ENCODE results near the gene CLMN.

Gene CLMN

DNA sequence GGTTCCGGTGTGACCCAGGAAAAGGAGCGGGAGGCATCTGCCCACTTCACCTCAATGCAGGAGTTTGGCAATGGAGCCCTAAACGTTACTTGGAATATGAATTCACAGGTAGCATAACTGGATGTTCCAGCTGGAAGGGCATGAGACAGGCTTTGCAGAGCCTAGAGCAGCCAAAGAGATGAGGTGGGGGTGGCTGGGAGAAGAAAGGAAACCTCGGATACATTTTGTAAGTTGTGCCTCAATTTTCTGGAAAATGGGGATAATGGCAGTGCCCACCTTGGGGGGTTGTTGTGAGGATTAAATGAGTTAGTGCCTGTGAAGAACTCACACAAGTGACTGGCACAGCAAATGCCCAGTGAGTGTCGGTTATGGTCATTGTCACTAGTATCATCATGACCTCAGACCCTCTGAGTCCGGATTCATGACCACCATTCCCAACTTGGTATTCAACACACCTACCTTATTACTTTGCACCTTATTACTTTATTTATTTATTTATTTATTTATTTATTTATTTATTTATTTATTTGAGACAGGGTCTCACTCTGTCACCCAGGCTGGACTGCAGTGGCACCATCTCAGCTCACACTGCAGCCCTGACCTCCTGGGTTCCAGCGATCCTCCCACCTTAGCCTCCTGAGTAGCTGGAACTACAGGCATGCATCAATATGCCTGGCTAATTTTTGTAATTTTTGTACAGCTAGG, 56.0 kb downstream of the CLMN start:
- in situ Hi-C loops (cut with HindIII; ENCODE audit: low pct_unique_long_range_greater_than_20kb, low sequenced_read_pairs) = no loop called here
- DNase-seq (ENCODE audit: low read depth in 1 of 2, low spot score in 1 of 2) = no peak
- no peak for TF ChIP-seq JUND (IDR thresholded peaks at IDR 0.05; ENCODE audit: low read depth)

DNA sequence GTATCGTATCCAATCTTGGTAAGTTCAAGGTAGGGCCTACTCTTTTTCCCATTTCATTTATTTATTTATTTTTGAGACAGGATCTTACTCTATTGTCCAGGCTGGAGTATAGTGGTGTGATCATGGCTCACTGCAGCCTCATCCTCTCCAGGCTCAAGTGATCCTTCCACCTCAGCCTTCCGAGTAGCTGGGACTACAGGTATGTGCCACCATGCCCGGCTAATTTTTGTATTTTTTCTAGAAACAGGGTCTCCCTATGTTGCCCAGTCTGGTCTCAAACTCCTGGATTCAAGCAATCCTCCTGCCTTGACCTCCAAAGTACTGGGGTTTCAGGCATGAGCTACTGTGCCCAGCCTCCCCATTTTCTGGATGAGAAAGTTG, 57.2 kb downstream of the CLMN start:
- TF ChIP-seq JUND (IDR thresholded peaks at IDR 0.05; ENCODE audit: low read depth) = no peak
- in situ Hi-C loops (cut with HindIII; ENCODE audit: low pct_unique_long_range_greater_than_20kb, low sequenced_read_pairs) = no loop called here
- DNase-seq (ENCODE audit: low read depth in 1 of 2, low spot score in 1 of 2) = no peak

DNA sequence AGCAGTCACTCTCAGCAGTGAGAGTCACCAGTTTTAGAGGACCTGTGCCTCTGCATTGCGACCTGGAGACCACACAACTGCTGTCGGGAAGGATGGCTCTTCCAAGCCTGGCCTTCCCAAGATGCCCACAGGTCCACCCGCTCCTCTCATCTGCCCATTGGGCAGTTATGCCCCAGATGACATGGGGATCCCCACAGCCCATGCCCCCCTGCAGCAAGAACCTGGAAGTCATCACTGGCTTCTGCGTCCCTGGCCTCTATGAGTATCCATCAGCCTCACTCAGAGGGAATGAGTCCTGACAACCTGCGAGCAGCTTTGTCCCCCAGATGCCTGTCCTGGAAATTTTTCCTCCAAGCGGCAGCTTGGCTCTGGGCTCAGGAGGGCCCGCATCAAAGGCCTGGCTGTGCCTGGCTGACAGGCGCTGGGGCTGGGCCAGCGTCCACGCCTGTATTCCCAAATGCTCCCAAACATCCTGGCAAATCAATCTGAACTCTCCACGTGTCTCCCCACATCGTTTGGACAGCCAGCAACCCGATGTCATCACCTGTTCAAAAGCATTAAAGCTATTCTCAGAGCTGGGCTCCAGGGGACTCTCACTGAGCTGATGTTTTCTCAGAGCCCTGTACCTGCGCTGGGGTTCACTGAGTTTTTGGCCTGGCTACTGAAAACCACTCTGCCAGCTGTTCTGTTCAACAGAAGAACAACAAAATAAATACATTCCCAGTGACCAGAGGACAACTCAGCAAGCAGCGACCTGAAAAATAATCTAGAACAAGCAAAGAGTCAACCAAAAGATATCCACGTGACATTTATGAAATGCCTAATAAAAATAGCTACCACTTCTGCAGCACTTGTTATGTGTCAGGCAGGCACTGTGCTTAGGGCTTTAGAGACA, 57.8 kb downstream of the CLMN start:
- in situ Hi-C loops (cut with HindIII; ENCODE audit: low pct_unique_long_range_greater_than_20kb, low sequenced_read_pairs) = no loop called here
- TF ChIP-seq JUND (IDR thresholded peaks at IDR 0.05; ENCODE audit: low read depth) = no peak
- no peak for DNase-seq (ENCODE audit: low read depth in 1 of 2, low spot score in 1 of 2)

DNA sequence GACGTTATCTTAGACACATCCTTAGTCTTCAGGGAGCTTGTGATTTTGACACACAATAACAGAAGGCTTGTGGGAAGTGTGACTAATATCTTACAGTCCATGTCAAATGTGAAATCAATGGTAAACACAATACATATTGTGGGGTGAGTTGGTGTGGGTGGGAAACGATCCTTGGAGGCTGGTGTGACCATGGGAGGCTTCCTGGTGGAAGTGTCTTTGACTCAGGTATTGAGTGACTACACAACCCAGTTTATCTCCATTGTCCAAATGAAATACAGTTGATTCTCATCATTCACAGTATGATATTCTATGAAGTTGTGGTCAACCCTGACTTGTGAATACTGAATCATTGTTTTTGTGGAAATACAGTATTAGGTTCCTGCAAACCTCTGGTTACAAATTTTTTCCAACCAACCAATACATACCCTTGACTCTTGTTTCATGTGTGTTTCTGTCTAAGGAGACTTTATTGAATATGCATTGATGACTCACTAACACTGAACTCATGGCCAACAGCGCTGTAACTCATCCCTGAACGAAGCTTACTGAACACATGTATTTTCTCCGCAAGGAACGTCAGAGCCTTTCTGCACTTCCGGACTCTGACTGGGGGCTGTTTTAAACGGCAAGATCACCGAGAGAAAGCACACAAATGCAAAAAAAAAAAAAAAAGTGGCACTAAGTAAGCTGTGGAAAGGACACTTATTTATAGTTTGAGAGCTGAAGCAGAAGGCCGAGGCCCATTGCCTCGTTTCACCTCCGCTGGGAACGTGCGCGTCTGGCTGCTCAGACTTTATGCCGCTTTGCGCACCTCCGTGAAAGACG, 59.0 kb downstream of the CLMN start:
- in situ Hi-C loops (cut with HindIII; ENCODE audit: low pct_unique_long_range_greater_than_20kb, low sequenced_read_pairs) = no loop called here
- DNase-seq (ENCODE audit: low read depth in 1 of 2, low spot score in 1 of 2) = no peak

DNA sequence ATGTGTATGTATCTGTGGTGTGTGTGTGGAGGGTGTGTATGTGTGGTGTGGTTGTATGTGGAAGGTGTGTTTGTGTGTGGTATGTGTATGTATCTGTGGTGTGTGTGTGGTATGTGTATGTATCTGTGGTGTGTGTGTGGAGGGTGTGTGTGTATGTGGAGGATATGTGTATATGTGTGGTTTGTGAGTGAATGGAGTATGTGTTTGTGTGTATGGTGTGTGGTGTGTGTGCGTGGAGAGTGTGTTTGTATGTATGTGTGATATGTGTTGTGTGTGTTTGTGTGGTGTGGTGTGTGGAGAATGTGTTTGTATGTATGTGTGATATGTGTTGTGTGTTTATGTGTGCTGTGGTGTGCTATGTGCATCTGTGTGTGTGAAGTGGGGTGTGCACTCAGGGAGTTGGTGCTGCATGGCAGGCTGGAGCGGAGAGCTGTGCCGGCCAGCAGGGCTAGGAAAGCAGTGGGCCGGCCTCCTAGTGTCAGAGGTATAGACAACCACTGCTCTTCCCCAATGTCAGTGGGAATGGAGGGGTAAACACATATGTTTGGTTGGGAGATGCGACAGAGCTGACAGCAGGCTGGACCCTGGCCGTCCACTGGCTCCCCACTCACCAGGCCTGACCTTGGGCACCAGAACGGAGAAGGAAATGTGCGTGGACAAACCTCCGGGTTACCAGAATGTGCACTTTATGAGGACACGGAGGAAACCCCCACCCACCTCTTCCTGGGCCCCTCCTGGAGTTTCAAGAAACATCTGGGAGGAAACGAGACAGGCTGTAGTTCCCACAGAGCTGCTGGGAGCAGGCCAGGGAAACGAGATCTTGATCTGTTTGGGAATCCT, 60.7 kb downstream of the CLMN start:
- in situ Hi-C loops (cut with HindIII; ENCODE audit: low pct_unique_long_range_greater_than_20kb, low sequenced_read_pairs) = no loop called here
- TF ChIP-seq JUND (IDR thresholded peaks at IDR 0.05; ENCODE audit: low read depth) = no peak
- DNase-seq (ENCODE audit: low read depth in 1 of 2, low spot score in 1 of 2) = no peak

More for the DNA sequence above, 59.0 kb downstream of the CLMN start:
- no peak for TF ChIP-seq JUND (IDR thresholded peaks at IDR 0.05; ENCODE audit: low read depth)

DNA sequence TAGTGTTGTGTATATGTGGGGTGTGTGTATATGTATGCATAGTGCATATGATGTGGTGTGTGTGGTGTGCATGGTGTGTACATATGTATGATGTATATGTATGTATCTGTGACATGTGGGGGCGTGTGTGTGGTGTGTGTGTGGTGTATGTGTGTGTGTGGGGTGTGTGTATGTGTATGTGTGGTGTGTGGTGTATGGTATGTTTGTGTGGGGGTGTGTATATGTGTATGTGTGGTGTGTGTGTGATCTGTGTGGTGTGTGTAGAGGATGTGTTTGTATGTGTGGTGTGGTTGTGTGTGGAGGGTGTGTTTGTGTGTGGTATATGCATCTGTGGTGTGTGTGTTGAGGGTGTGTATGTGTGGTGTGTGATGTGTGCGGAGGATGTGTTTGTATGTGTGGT, 61.6 kb downstream of the CLMN start:
- DNase-seq (ENCODE audit: low read depth in 1 of 2, low spot score in 1 of 2) = no peak
- no peak for TF ChIP-seq JUND (IDR thresholded peaks at IDR 0.05; ENCODE audit: low read depth)
- in situ Hi-C loops (cut with HindIII; ENCODE audit: low pct_unique_long_range_greater_than_20kb, low sequenced_read_pairs) = no loop called here

DNA sequence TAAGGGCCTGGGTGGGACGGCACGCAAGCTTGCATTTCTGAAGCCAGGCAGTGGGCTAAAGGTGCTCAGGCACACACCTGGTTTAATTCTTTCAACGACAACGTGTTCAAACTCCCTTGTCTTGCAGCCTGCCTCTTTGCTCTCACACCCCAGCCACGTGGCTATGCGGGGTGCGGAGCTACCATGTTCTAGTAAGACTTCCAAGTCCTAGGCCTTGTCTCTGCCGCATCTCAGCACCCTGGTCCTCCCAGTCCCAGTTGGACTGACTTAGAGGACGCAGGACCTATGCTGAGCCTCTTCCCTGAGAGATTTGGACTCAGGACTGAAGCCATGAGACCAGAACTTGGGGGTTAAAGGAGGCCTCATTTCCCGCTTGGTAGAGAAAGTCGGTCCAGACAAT, 62.2 kb downstream of the CLMN start:
- in situ Hi-C loops (cut with HindIII; ENCODE audit: low pct_unique_long_range_greater_than_20kb, low sequenced_read_pairs) = no loop called here
- TF ChIP-seq JUND (IDR thresholded peaks at IDR 0.05; ENCODE audit: low read depth) = no peak
- no peak for DNase-seq (ENCODE audit: low read depth in 1 of 2, low spot score in 1 of 2)

DNA sequence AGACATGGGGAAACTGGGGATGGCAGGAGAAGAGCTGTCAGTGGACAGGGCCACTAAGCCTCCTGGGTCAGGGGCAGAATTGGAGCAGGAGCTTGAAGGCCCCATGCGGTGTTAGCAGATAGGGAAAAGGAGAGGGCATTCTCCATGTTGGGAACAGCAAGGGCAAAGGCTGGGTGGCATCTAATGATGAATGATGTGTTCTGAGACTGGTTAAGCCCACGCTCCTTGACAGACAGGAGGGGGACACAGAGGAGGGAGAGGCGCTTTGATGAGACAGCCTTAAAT, 63.0 kb downstream of the CLMN start:
- in situ Hi-C loops (cut with HindIII; ENCODE audit: low pct_unique_long_range_greater_than_20kb, low sequenced_read_pairs) = no loop called here
- no peak for TF ChIP-seq JUND (IDR thresholded peaks at IDR 0.05; ENCODE audit: low read depth)
- no peak for DNase-seq (ENCODE audit: low read depth in 1 of 2, low spot score in 1 of 2)

DNA sequence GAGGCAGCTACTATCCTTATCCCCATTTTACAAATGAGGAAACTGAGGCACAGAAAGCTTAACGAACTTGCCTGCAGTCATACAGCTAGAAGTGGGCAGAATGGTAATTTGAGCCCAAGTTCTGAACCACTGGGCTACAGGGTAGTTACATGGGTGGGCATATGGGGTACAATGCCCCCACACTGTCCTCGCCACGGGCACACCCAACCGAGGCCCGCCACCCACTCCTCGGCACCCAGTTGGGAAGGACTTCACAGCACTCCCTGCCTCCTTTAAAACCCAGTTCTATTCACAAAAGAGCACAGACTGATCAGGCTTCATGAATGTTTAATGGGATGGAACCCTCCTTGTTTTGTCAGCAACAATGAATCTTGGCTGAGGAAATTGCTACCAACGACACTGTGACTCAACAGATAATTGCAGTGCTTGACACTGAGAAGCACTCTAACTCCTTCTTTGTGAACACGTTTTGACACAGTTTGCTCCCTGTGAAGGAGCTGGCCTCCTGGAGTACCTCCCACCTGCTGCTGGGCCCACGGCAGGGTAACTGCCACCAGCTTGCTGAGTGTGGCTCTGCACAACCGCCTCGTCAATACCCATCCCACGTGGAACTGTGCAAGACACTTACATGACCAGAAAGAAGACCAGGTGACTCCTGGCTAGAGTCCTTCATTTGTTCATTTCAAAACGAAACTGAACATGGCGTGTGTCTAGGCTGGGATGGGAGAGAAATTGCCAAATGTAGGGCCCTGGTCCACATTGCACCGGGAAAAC, 63.5 kb downstream of the CLMN start:
- DNase-seq (ENCODE audit: low read depth in 1 of 2, low spot score in 1 of 2) = no peak
- in situ Hi-C loops (cut with HindIII; ENCODE audit: low pct_unique_long_range_greater_than_20kb, low sequenced_read_pairs) = no loop called here
- no peak for TF ChIP-seq JUND (IDR thresholded peaks at IDR 0.05; ENCODE audit: low read depth)

DNA sequence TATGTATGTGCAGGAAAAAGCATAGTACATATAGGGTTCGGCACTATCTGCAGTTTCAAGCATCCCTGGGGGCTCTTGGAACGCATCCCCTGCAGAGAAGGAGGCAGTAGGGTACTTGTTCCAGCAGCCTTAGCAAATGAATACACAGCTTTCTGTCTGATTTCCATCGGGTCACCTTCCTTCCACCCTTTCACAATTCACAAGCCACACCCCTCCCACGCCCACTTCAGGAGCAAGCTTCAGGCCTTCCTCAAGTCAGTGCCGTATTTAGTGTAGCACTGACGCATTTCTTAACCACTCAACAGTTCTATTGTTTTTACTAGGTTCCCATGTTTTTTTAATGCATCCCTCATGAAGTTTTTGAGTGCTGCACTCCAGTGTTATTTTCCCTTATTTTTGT, 64.2 kb downstream of the CLMN start:
- DNase-seq (ENCODE audit: low read depth in 1 of 2, low spot score in 1 of 2) = peak; percentile 90 to 91
- no peak for TF ChIP-seq JUND (IDR thresholded peaks at IDR 0.05; ENCODE audit: low read depth)
- in situ Hi-C loops (cut with HindIII; ENCODE audit: low pct_unique_long_range_greater_than_20kb, low sequenced_read_pairs) = no loop called here

DNA sequence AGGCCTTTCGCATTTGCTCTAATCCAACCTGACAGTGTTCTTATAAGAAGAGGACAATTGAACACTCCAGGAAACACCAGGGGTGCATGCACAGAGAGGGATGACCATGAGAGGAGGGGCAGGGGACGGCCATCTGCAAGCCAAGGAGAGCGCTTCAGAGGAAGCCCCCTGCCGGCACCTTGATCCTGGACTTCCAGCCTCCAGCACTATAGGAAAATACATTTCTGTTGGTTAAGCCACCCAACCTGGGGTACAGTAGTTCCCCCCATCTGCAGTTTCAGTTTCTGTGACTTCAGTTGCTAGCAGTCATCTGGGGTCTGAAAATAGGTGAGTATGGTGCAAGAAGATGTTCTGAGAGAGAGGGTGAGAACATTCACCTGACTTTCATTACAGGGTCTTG, 64.7 kb downstream of the CLMN start:
- in situ Hi-C loops (cut with HindIII; ENCODE audit: low pct_unique_long_range_greater_than_20kb, low sequenced_read_pairs) = no loop called here
- DNase-seq (ENCODE audit: low read depth in 1 of 2, low spot score in 1 of 2) = no peak
- no peak for TF ChIP-seq JUND (IDR thresholded peaks at IDR 0.05; ENCODE audit: low read depth)

Data from T47D (cell line).